Activated CD4-positive, alpha-beta memory T cell treated with anti-CD3 and anti-CD28 coated beads for 36 hours (primary cell): ENCODE results near the gene ETS2. TPM values are rescaled to one million over a fixed set of nuclear protein-coding genes. Genes with fewer than 3 reads are reported as not detected.

Experiments used
- CTCF ChIA-PET: fragments of 350-600 bp; sonication (Branson Sonifier 250); formaldehyde crosslinking; loops from one replicate; lab custom pipeline; 2021; ENCODE audit warnings: antibody characterized with exemption, inconsistent platforms; lab: Charles Lee
- POLR2A ChIA-PET: fragments of 350-600 bp; sonication (Branson Sonifier 250); formaldehyde crosslinking; loops from one replicate; lab custom pipeline; 2021; ENCODE audit warnings: antibody characterized with exemption; lab: Charles Lee
- DNase-seq: peaks from one replicate; pipeline ENCODE4 v3.0.0-alpha.2; 2020
- H3K27ac Mint-ChIP-seq: one replicate; pipeline ENCODE4 v1.8.0; 2021; ENCODE audit warnings: mixed read lengths
- H3K27me3 Mint-ChIP-seq: one replicate; pipeline ENCODE4 v1.8.0; 2021; ENCODE audit warnings: mixed read lengths
- H3K36me3 Mint-ChIP-seq: one replicate; pipeline ENCODE4 v1.8.0; 2021; ENCODE audit warnings: mixed read lengths
- H3K4me1 Mint-ChIP-seq: one replicate; pipeline ENCODE4 v1.8.0; 2021; ENCODE audit warnings: low read depth, mixed read lengths
- H3K4me3 Mint-ChIP-seq: one replicate; pipeline ENCODE4 v1.8.0; 2021; ENCODE audit warnings: mild to moderate bottlenecking, mixed read lengths
- H3K9me3 Mint-ChIP-seq: one replicate; pipeline ENCODE4 v1.8.0; 2021; ENCODE audit warnings: mixed read lengths
- intact Hi-C: fragments of 100-400 bp; cut with micrococcal nuclease; formaldehyde crosslinking; loops from one replicate; pipeline ENCODE4 v1.15.1; 2023
- total RNA-seq, 2 experiments: library from RNA; stranded (reverse); gene quantifications; one replicate each; pipeline ENCODE4 v1.2.3, GENCODE V29; 2021

Gene ETS2
- total RNA-seq, 2 experiments from 2014 or later = 22.1 to 25.0 TPM

GRCh38 chr21:38795475-38795874, 10.3 kb upstream of the ETS2 start:
- intact Hi-C loops = no loop called here
- H3K27me3 Mint-ChIP-seq = peaks cover 6% of the 10 kb centered on the region
- CTCF ChIA-PET = no interaction called here
- no peak overlapping the region for H3K4me3 Mint-ChIP-seq
- no peaks in the 10 kb centered on the region for H3K36me3 Mint-ChIP-seq
- no peak overlapping the region for H3K27ac Mint-ChIP-seq
- H3K4me1 Mint-ChIP-seq = peaks cover 10% of the 10 kb centered on the region
- POLR2A ChIA-PET = no interaction called here
- no peak for DNase-seq
- H3K9me3 Mint-ChIP-seq = no peaks in the 10 kb centered on the region

DNA sequence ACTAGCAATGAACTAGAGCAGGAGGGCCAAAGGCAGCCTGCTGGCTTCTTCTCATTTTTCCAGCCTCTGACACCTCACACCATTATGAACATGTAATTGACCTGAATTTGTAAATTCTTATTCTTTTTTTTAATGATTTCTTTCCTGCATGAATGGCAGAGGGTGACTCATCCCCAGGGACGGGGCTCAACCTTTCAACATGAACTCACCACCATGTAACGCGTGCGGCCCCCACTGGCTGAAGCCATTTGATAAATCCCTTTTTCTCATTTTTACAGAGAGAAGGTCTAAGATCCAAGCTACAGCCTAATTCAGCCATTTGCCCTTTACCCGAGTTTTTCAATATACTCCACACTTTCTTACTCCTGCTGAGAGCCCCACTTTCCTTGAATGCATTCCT, 9.3 kb upstream of the ETS2 start:
- POLR2A ChIA-PET = no interaction called here

DNA sequence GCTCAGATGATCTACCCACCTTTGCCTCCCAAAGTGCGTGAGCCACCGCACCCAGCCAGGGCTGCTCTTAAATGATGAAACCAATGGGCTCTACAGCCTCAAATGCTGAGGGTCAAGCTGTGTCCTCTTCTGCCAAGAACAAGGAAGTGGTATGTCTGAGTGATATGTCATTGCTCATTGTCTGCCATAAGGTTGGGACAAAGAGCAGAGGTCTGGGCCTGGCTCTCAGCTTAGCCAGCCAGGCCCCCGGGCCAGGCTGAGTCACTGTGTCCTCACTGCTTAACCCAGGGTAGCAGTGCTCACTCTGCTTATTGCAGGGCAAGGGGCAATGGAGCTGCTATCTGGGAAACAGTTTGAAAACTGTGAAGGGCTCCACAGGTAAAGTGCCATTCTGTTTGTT, 8.3 kb upstream of the ETS2 start:
- no peak for DNase-seq
- no peak overlapping the region for H3K27ac Mint-ChIP-seq
- H3K4me1 Mint-ChIP-seq = peaks cover 11% of the 10 kb centered on the region
- POLR2A ChIA-PET = no interaction called here
- CTCF ChIA-PET = interaction anchor here (1.1 kb wide), 1 partner anchor 10 kb away, joined by 3 read pairs; no protein-coding TSS in a partner anchor
- no peaks in the 10 kb centered on the region for H3K36me3 Mint-ChIP-seq
- H3K9me3 Mint-ChIP-seq = no peaks in the 10 kb centered on the region
- peaks cover 8% of the 10 kb centered on the region for H3K27me3 Mint-ChIP-seq
- H3K4me3 Mint-ChIP-seq = no peak overlapping the region
- intact Hi-C loops = no loop called here

More for the DNA sequence above, 9.3 kb upstream of the ETS2 start:
- Mint-ChIP-seq H3K9me3 (no peaks in the 10 kb centered on the region), H3K27me3 (peaks cover 8% of the 10 kb centered on the region), H3K27ac (no peak overlapping the region), H3K4me3 (no peak overlapping the region), H3K4me1 (peaks cover 10% of the 10 kb centered on the region), H3K36me3 (no peaks in the 10 kb centered on the region)
- DNase-seq = peak; percentile 23
- intact Hi-C loops = no loop called here
- CTCF ChIA-PET = no interaction called here

DNA sequence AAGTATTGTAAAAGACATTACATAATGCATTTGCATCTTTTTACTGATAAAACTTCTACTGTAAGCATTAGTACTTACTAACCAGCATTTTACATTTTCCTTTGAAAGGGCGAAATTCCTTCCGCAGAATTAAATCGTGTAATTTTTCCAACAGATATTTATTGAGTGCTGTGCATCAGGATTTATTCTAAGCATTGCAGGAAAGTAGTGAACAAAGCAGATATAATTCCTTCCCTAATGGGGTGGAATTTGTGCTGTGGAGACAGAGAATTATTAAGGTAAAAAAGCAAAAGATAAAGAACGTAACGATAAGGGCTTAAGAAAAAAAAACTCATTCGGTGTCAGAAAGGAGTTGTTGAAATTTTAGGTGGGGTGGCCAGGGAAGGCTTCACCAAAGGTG, 7.6 kb upstream of the ETS2 start:
- no peak overlapping the region for H3K4me3 Mint-ChIP-seq
- ChIA-PET CTCF (no interaction called here), POLR2A (no interaction called here)
- H3K36me3 Mint-ChIP-seq = no peaks in the 10 kb centered on the region
- no peak for DNase-seq
- H3K9me3 Mint-ChIP-seq = no peaks in the 10 kb centered on the region
- H3K27ac Mint-ChIP-seq = no peak overlapping the region
- peaks cover 11% of the 10 kb centered on the region for H3K4me1 Mint-ChIP-seq
- intact Hi-C loops = loop anchor here (1.0 kb wide), 1 partner anchor 30 kb away; no protein-coding TSS in a partner anchor
- peaks cover 8% of the 10 kb centered on the region for H3K27me3 Mint-ChIP-seq

- peak; percentile 72 for DNase-seq
- no peak overlapping the region for H3K4me3 Mint-ChIP-seq
- ChIA-PET POLR2A (no interaction called here), CTCF (no interaction called here)
- H3K36me3 Mint-ChIP-seq = no peaks in the 10 kb centered on the region
- H3K27me3 Mint-ChIP-seq = peaks cover 8% of the 10 kb centered on the region
- intact Hi-C loops = loop anchor here (1.0 kb wide), 1 partner anchor 30 kb away; no protein-coding TSS in a partner anchor
- peak overlapping the region; percentile 2 for H3K27ac Mint-ChIP-seq
- H3K4me1 Mint-ChIP-seq = peaks cover 11% of the 10 kb centered on the region
- H3K9me3 Mint-ChIP-seq = no peaks in the 10 kb centered on the region
Measured at GRCh38 chr21:38798481-38798882, 7.2 kb upstream of the ETS2 start.

DNA sequence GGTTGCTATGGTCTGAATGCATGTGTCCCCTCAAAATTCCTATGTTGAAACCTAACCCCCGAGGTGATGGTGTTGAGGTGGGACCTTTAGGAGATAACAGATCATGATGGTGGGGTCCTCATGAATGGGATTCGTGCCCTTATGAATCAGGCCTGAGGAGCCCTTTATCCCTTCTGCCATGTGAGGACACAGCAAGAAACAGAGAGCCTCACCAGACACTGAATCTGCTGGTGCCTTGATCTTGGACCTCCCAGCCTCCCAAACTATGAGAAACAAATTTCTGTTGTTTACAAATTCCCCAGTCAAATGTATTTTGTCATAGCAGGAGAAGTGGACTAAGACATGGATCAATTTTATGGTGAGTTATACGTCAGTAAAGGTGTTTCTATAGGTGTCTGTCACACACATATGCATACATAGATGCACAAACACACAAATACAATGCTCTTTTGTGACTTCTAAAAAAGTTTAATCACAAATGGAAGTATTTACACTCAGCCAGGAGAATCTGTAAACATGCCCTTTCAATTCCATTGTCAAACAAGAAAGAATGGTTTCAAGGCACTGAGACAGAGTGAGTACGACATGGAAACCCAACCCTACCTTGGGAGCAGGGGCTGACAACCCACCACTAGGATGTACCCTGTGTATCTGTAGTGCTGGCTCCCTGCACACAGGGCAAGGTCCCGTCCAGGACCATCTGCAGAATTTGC, 5.5 kb upstream of the ETS2 start:
- intact Hi-C loops = loop anchor here (10.0 kb wide), 1 partner anchor 585 kb away; a partner anchor contains a TSS
- DNase-seq = no peak
- Mint-ChIP-seq H3K27ac (no peak overlapping the region), H3K4me3 (no peak overlapping the region), H3K27me3 (peaks cover 8% of the 10 kb centered on the region), H3K9me3 (no peaks in the 10 kb centered on the region), H3K4me1 (peaks cover 23% of the 10 kb centered on the region), H3K36me3 (no peaks in the 10 kb centered on the region)
- POLR2A ChIA-PET = interaction anchor here (0.5 kb wide), 1 partner anchor 9 kb away, joined by 3 read pairs; no protein-coding TSS in a partner anchor
- CTCF ChIA-PET = no interaction called here

- peaks cover 8% of the 10 kb centered on the region for H3K27me3 Mint-ChIP-seq
- ChIA-PET CTCF (no interaction called here), POLR2A (no interaction called here)
- DNase-seq = no peak
- H3K27ac Mint-ChIP-seq = no peak overlapping the region
- no peaks in the 10 kb centered on the region for H3K9me3 Mint-ChIP-seq
- intact Hi-C loops = loop anchor here (10.0 kb wide), 1 partner anchor 584 kb away; a partner anchor contains a TSS
- H3K4me1 Mint-ChIP-seq = peaks cover 23% of the 10 kb centered on the region
- H3K4me3 Mint-ChIP-seq = no peak overlapping the region
- no peaks in the 10 kb centered on the region for H3K36me3 Mint-ChIP-seq
Measured at GRCh38 chr21:38800924-38801744, 4.6 kb upstream of the ETS2 start.

DNA sequence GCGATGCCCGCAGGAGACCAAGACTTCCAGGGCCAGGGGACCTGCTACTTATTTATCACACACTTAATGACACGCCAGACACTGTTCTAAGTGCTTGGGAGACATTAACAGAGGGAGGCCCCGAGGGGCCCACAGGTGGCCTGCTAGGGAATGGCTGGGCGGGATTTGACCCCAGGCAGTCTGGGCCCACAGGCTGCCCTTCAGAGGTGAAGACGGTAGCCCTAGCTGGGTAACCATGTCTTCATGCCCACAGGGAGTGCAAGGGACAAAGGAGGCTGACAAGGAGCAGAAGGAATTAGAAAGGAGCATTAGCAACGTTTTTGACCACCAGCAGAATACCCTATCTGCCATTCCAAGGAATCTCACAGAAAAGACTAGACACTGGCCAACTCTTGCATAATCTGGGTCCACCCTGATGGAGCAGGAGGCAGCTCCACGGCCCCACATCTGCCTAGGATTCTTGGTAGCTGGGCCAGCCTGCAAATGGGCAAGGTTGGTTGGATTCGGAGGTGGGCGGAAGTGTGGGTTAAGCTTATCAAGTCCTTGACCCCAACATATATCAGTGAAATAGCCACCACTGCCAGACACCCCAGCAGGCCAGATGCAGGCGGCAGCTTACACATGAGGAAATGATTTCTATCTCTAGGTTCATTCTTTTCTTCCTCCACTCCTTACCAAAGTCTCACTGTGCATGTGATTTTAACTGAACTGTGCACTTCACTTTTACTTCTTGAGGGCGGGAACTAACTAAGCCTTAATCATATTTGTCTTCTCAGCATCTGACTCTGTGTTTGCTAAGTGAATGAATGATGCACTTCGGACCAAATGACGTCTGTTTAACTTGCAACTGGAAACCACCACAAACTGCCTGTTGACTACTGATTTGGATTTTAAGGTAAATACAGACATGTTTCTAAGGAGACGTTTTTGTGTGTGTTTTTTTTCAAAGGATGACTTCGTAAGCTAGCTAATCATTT, 3.4 kb upstream of the ETS2 start:
- Mint-ChIP-seq H3K36me3 (peaks cover 4% of the 10 kb centered on the region), H3K4me1 (peaks cover 27% of the 10 kb centered on the region), H3K27me3 (peaks cover 5% of the 10 kb centered on the region), H3K4me3 (no peak overlapping the region), H3K27ac (no peak overlapping the region), H3K9me3 (no peaks in the 10 kb centered on the region)
- no peak for DNase-seq
- ChIA-PET POLR2A (interaction anchor here (0.6 kb wide), 1 partner anchor 215 kb away, joined by 3 read pairs; no protein-coding TSS in a partner anchor), CTCF (interaction anchor here (4.0 kb wide), 1 partner anchor 34 kb away, joined by 22 read pairs; no protein-coding TSS in a partner anchor)
- intact Hi-C loops = loop anchor here (10.0 kb wide), 1 partner anchor 582 kb away; a partner anchor contains a TSS

DNA sequence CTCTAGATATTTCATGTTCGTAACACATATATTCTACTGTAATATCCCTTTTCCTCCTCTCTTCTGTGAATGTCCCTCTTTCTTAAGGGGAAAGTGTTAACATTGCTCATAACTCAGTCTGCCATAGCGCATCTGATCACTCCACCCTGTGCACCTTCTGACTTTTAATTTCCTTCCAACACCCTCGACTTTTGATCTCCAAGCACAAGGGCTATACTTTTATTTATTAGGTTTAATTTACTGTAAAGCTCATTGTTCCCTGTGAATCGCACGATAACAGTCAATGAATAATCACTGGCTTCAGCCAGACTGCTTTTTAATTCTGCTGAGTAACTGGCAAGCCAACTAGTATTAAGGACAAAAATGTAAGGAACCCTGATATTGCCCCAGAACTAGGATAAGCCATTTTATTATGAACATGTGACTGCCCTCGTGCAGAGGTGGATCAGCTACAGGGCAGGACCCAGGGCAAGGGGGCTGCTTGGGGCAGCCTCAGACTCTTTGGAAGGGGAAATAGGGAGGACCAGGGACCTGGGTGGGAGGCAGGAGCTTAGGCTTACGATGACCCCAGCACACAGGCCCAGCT, 2.6 kb upstream of the ETS2 start:
- Mint-ChIP-seq H3K9me3 (no peaks in the 10 kb centered on the region), H3K4me3 (no peak overlapping the region), H3K4me1 (peaks cover 35% of the 10 kb centered on the region), H3K27me3 (peaks cover 4% of the 10 kb centered on the region), H3K27ac (no peak overlapping the region), H3K36me3 (peaks cover 12% of the 10 kb centered on the region)
- ChIA-PET POLR2A (interaction anchor here (0.6 kb wide), 1 partner anchor 216 kb away, joined by 3 read pairs; no protein-coding TSS in a partner anchor), CTCF (interaction anchor here (4.0 kb wide), 1 partner anchor 35 kb away, joined by 22 read pairs; no protein-coding TSS in a partner anchor)
- no peak for DNase-seq
- intact Hi-C loops = loop anchor here (10.0 kb wide), 1 partner anchor 582 kb away; a partner anchor contains a TSS

DNA sequence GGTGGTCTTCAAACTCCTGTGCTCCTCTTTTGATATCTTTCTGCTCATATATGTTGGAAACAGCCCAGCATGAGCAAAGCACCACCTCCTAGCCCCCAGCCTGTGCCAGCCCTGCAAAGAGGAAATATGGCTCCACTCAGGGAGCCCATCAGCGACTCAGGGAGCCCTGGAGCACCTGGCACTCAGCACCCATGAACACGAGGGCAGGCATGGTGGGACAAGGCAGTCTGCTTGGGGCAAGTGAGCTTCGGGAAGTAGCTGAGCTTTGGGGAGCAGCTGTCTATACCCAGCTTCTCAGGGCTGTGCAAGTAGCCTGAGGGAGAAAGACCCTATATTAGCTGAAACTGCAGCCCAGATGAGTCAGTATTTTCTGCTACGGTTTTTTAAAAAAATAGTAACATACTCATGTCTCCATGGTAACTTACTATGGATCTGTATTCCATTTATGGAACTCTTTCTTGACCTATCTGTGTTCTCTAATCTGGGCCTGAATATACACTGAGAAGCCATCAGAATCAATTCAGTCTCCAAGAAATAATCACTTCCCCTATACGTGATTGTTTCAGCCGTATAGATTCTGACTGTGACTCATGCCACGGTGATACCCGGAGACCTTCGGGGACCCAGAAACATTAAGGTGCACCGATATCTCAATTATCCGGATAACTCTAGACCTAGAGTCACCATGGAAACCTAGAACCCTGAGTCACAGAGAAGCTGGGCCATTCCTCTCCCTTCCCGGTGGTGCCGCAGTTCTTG, 1.5 kb upstream of the ETS2 start:
- intact Hi-C loops = loop anchor here (1.0 to 10.0 kb wide), 2 partner anchors 23 to 581 kb away; a partner anchor contains a TSS
- CTCF ChIA-PET = interaction anchor here (1.1 to 4.0 kb wide), 3 partner anchors 16 to 36 kb away, joined by 3 to 22 read pairs (median 3); no protein-coding TSS in a partner anchor
- POLR2A ChIA-PET = interaction anchor here (0.6 to 4.6 kb wide), 5 partner anchors 17 to 379 kb away, joined by 3 to 31 read pairs (median 4); partner anchors contain the start of gene PSMG1

More for the DNA sequence above, 1.5 kb upstream of the ETS2 start:
- Mint-ChIP-seq H3K4me1 (peaks cover 33% of the 10 kb centered on the region), H3K27me3 (peaks cover 3% of the 10 kb centered on the region), H3K9me3 (no peaks in the 10 kb centered on the region), H3K27ac (peak overlapping the region; percentile 81), H3K36me3 (peaks cover 16% of the 10 kb centered on the region), H3K4me3 (peak overlapping the region; percentile 87)
- DNase-seq = no peak
